ENCODE data around the gene FGFR2. TPM values are rescaled to one million over a fixed set of nuclear protein-coding genes. Genes with fewer than 3 reads are reported as not detected.

The FGFR2 gene
- total and polyA plus RNA-seq, 9 of the 15 experiments (the other 6 are each of a cell fraction or from before 2014, with no cell fraction given) = 0.20 TPM; not detected in 8

DNA sequence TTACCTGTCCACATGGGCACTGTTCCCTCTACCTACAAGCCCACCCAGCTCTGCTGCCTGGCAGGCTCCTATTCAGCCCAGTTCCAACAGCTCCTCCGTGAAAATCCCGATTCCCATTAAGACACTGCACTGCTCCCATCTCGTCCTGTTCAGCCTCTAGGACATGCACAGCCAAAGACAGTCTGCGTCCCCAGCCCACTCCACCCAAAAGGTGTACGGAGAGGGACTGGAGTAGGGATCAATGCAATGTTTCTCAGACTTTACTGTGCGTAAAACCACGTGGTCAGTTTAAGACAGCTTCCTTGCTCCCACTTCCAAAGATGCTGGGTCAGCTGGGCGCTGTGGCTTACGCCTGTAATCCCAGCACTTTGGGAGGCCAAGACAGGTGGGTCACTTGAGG, 19.9 kb downstream of the FGFR2 start (continued):
- TF ChIP-seq, protein P1, sequence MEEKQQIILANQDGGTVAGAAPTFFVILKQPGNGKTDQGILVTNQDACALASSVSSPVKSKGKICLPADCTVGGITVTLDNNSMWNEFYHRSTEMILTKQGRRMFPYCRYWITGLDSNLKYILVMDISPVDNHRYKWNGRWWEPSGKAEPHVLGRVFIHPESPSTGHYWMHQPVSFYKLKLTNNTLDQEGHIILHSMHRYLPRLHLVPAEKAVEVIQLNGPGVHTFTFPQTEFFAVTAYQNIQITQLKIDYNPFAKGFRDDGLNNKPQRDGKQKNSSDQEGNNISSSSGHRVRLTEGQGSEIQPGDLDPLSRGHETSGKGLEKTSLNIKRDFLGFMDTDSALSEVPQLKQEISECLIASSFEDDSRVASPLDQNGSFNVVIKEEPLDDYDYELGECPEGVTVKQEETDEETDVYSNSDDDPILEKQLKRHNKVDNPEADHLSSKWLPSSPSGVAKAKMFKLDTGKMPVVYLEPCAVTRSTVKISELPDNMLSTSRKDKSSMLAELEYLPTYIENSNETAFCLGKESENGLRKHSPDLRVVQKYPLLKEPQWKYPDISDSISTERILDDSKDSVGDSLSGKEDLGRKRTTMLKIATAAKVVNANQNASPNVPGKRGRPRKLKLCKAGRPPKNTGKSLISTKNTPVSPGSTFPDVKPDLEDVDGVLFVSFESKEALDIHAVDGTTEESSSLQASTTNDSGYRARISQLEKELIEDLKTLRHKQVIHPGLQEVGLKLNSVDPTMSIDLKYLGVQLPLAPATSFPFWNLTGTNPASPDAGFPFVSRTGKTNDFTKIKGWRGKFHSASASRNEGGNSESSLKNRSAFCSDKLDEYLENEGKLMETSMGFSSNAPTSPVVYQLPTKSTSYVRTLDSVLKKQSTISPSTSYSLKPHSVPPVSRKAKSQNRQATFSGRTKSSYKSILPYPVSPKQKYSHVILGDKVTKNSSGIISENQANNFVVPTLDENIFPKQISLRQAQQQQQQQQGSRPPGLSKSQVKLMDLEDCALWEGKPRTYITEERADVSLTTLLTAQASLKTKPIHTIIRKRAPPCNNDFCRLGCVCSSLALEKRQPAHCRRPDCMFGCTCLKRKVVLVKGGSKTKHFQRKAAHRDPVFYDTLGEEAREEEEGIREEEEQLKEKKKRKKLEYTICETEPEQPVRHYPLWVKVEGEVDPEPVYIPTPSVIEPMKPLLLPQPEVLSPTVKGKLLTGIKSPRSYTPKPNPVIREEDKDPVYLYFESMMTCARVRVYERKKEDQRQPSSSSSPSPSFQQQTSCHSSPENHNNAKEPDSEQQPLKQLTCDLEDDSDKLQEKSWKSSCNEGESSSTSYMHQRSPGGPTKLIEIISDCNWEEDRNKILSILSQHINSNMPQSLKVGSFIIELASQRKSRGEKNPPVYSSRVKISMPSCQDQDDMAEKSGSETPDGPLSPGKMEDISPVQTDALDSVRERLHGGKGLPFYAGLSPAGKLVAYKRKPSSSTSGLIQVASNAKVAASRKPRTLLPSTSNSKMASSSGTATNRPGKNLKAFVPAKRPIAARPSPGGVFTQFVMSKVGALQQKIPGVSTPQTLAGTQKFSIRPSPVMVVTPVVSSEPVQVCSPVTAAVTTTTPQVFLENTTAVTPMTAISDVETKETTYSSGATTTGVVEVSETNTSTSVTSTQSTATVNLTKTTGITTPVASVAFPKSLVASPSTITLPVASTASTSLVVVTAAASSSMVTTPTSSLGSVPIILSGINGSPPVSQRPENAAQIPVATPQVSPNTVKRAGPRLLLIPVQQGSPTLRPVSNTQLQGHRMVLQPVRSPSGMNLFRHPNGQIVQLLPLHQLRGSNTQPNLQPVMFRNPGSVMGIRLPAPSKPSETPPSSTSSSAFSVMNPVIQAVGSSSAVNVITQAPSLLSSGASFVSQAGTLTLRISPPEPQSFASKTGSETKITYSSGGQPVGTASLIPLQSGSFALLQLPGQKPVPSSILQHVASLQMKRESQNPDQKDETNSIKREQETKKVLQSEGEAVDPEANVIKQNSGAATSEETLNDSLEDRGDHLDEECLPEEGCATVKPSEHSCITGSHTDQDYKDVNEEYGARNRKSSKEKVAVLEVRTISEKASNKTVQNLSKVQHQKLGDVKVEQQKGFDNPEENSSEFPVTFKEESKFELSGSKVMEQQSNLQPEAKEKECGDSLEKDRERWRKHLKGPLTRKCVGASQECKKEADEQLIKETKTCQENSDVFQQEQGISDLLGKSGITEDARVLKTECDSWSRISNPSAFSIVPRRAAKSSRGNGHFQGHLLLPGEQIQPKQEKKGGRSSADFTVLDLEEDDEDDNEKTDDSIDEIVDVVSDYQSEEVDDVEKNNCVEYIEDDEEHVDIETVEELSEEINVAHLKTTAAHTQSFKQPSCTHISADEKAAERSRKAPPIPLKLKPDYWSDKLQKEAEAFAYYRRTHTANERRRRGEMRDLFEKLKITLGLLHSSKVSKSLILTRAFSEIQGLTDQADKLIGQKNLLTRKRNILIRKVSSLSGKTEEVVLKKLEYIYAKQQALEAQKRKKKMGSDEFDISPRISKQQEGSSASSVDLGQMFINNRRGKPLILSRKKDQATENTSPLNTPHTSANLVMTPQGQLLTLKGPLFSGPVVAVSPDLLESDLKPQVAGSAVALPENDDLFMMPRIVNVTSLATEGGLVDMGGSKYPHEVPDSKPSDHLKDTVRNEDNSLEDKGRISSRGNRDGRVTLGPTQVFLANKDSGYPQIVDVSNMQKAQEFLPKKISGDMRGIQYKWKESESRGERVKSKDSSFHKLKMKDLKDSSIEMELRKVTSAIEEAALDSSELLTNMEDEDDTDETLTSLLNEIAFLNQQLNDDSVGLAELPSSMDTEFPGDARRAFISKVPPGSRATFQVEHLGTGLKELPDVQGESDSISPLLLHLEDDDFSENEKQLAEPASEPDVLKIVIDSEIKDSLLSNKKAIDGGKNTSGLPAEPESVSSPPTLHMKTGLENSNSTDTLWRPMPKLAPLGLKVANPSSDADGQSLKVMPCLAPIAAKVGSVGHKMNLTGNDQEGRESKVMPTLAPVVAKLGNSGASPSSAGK (IDR thresholded peaks at IDR 0.05) = no peak
- TF ChIP-seq, protein P2, sequence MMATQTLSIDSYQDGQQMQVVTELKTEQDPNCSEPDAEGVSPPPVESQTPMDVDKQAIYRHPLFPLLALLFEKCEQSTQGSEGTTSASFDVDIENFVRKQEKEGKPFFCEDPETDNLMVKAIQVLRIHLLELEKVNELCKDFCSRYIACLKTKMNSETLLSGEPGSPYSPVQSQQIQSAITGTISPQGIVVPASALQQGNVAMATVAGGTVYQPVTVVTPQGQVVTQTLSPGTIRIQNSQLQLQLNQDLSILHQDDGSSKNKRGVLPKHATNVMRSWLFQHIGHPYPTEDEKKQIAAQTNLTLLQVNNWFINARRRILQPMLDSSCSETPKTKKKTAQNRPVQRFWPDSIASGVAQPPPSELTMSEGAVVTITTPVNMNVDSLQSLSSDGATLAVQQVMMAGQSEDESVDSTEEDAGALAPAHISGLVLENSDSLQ (IDR thresholded peaks at IDR 0.05) = no peak
- TF ChIP-seq HMG20A (CRISPR knock-in tag; conservative IDR thresholded peaks at IDR 0.05) (no peak), POLR2A (conservative IDR thresholded peaks at IDR 0.05) (no peak), PTRF (tag; IDR thresholded peaks at IDR 0.05) (no peak), ZNF197 (CRISPR knock-in tag; IDR thresholded peaks at IDR 0.05; ENCODE audit: low read depth) (no peak), CTBP1 (IDR thresholded peaks at IDR 0.05; ENCODE audit: borderline replicate concordance) (no peak), RAD21 (CRISPR knock-in tag; conservative IDR thresholded peaks at IDR 0.05 in 1 of 2, IDR thresholded peaks at IDR 0.05 in 1 of 2) (no peak), GTF2F1 (IDR thresholded peaks at IDR 0.05; ENCODE audit: low read depth, low read length) (no peak), POLR3G (IDR thresholded peaks at IDR 0.05; ENCODE audit: extremely low read depth, insufficient read length, insufficient replicate concordance) (no peak)
- TF ChIP-seq, protein P3, sequence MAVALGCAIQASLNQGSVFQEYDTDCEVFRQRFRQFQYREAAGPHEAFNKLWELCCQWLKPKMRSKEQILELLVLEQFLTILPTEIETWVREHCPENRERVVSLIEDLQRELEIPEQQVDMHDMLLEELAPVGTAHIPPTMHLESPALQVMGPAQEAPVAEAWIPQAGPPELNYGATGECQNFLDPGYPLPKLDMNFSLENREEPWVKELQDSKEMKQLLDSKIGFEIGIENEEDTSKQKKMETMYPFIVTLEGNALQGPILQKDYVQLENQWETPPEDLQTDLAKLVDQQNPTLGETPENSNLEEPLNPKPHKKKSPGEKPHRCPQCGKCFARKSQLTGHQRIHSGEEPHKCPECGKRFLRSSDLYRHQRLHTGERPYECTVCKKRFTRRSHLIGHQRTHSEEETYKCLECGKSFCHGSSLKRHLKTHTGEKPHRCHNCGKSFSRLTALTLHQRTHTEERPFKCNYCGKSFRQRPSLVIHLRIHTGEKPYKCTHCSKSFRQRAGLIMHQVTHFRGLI (CRISPR knock-in tag; IDR thresholded peaks at IDR 0.05) = no peak
- TF ChIP-seq, protein P4, sequence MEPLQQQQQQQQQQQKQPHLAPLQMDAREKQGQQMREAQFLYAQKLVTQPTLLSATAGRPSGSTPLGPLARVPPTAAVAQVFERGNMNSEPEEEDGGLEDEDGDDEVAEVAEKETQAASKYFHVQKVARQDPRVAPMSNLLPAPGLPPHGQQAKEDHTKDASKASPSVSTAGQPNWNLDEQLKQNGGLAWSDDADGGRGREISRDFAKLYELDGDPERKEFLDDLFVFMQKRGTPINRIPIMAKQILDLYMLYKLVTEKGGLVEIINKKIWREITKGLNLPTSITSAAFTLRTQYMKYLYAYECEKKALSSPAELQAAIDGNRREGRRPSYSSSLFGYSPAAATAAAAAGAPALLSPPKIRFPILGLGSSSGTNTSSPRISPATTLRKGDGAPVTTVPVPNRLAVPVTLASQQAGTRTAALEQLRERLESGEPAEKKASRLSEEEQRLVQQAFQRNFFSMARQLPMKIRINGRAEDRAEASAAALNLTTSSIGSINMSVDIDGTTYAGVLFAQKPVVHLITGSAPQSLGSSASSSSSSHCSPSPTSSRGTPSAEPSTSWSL (CRISPR knock-in tag; IDR thresholded peaks at IDR 0.05; ENCODE audit: borderline replicate concordance) = no peak
